NCI-H1105 (cell line): ENCODE results near the gene CDCA4.
"Not testable (repeated sequence)": the region's sequence is repeated elsewhere in the genome, so short reads cannot be mapped to it uniquely, and the experiment has no call there.

Experiments used
- DNase-seq: peaks from one replicate; lab custom pipeline; 2025; lab: John Stamatoyannopoulos, UW

CDCA4 gene

DNA sequence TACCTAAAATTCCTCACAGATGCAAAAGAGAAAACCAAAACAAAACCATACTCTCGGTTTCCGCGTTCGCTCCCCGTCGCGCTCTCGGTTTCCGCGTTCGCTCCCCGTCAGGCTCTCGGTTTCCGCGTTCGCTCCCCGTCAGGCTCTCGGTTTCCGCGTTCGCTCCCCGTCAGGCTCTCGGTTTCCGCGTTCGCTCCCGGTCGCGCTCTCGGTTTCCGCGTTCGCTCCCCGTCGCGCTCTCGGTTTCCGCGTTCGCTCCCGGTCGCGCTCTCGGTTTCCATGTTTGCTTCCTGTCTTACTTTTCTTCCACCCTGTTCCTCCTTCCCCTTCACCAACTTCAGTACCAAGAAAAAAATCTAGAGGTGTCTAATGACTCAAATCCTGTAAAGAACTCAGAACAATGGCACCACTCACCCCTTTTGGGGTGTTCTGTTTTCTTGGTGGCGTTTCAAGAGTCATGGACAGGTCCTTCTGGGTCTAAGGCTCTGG lies 12.6 kb upstream of the CDCA4 start:
- not testable (repeated sequence) for DNase-seq

DNA sequence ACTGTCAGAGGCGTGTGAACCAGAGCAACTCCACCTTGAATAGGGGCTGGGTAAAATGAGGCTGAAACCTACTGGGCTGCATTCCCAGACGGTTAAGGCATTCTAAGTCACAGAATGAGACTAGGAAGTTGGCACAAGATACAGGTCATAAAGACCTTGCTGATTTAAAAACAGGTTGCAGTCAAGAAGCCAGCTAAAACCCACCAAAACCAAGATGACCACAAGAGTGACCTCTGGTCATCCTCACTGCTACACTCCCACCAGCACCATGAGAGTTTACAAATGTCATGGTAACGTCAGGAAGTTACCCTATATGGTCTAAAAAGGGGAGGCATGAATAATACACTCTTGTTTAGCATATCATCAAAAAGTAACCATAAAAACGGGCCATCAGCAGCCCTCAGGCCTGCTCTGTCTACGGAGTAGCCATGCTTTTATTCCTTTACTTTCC lies 11.6 kb upstream of the CDCA4 start:
- not testable (repeated sequence) for DNase-seq

DNA sequence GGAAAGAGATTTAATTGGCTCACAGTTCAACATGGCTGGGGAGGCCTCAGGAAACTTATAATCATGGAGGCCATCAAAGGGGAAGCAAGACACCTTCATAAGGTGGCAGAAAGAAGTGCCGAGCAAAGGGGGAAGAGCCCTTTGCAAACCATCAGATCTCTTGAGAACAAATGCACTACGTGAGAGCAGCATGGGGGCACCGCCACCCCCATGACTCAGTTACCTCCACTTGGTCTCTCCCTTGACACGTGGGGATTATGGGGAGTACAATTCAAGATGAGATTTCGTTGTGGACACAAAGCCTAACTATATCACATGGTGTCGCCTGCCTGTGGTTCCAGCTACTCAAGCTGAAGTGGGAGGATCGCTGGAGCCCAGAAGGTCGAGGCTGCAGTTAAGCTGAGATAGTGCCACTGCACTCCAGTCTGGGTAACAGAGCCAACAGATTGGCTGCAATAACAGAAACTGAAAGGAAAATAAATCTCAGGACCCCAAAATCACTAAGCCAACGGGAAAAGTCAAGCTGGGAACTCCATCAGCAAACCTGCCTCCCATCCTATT lies 10.0 kb upstream of the CDCA4 start:
- DNase-seq: no peak

DNA sequence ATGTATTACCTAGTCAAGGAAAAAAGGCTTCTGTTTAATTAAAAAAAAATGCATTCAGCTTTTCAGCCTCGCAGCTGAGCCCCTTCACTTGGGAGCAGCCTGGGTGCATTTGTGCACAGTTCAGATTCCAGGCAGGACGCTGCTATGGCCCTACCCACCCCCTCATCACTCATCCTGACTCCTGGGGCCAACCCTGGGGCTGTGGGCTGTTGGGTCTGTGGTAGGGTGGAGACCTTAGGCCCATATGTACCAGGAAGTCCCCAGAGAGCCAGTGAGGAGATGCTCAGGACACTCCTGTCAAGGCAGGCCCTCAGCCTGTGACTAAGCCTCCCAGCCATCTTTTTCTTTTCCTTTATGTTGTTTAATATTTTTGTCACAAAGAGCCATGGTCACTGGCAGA lies 9.3 kb upstream of the CDCA4 start:
- DNase-seq: no peak

DNA sequence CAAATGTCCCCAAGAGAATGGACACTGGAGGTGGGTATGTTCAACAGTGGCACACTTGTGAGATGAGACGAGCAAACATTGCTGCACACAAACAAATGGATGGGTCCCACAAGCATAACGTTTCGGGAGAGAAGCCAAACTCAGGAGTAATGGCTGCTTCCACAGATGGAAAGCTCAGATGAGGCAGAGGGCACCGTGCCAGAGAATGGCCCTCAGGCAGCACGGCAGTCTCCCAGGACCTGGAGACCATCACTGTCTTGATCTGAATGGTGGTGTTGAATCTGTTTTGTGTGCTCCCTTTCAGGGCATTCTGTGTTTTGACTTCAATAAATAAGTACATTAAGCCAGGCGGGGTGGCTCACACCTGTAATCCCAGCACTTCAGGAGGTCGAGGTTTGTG lies 8.5 kb upstream of the CDCA4 start:
- no peak for DNase-seq

DNA sequence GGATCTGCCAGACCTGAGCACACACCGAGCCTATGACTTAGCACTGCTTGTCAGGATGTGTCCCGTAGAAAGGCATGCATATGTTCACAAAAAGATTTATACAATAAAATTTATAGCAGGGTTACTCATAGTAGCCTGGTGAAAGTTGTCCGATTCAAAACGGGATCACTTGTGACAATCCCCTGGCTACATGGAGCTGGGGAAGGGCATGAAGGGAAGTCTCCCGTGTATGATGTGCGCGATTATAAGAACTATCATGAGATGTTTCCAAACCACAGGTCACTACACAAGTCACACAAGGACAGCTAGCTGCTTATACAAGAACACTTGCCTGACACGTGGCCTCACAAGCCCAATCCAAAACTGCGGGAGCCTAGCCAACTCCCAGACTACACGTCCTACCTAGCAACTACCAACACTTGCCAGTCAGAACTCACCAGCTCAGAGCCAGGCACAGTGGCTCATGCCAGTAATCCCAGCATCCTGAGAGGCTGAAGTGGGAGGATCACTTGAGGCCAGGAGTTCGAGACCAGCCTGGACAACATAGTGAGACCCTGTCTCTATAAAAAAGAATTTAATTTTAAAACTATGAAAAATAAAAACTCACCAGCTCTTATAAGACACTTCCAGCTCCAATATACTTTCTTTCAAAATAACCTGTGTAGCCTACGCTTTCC lies 7.5 kb upstream of the CDCA4 start:
- no peak for DNase-seq

DNA sequence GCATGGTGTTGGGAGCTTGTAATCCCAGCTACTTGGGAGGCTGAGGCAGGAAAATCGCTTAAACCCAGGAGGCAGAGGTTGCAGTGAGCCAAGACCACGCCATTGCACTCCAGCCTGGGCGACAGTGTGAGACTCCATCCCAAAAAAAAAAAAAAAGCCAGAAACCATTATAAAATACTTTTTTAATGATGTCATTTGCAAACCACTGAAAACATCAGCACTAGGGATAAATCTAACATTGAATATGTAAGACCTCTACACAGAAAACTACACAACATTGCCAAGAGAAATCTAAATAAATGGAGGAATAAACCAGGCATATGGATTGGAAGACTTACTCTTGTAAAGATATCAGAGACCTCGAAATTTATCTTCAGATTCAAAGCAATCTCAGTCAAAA lies 6.8 kb upstream of the CDCA4 start:
- not testable (repeated sequence) for DNase-seq

DNA sequence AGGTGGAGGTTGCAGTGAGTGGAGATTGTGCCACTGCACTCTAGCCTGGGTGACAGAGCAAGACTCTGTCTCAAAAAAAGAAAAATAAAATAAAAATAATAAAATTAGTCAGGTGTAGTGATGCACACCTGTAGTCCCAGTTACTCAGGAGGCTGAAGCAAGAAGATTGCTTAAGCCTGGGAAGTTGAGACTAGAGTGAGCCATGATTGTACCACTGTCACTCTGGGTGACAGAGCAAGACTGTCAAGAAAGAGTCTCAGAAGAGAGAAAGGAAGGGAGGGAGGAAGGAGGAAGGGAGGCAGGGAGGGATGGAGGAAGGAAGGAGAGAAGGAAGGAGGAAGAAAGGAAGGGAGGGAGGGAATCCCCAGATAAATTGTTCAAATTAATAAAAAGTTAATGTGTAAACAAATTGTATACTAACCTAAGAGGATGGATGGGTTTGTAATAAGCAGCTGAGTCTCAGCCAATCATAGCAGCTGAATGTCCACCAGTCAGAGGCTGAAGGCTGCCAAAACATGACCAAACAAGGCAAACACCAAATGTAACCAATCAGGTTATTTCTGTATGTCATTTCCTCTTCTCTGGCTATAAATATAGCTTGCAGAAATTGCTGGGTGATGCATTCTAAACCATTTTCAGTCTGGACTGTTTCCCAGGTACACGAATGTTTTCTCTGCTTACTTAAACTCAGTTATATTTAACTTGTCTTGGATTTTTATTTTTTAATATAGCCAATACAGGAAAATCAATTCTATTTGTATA lies 6.1 kb upstream of the CDCA4 start:
- DNase-seq: no peak

DNA sequence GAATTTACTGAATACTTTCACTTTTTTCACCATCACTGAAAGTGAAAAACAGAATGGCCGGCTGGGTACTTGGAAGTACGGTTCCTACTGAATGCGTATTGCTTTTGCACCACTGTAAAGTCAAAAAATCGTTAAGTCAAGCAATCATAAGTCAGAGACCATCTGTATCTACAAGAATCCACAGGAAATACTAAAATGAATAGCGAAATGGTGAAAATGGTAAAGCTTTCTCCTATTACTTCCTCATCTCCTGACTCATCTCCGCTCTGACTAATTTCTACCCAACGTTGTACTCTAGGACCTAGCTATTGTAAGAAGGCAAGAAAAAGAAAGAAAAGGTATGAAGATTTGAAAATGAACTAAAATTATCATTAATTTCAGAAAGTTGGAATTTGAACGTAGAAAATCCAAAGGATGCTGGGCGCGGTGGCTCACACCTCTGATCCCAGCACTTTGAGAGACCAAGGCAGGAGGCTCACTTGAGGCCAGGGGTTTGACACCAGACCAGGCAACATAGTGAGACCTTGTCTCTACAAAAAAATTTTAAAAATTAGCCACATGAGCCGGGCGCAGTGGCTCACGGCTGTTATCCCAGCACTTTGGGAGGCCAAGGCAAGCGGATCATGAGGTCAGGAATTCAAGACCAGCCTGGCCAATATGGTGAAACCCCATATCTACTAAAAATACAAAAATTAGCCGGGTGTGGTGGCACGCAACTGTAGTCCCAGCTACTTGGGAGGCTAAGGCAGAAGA lies 5.3 kb upstream of the CDCA4 start:
- DNase-seq: no peak

DNA sequence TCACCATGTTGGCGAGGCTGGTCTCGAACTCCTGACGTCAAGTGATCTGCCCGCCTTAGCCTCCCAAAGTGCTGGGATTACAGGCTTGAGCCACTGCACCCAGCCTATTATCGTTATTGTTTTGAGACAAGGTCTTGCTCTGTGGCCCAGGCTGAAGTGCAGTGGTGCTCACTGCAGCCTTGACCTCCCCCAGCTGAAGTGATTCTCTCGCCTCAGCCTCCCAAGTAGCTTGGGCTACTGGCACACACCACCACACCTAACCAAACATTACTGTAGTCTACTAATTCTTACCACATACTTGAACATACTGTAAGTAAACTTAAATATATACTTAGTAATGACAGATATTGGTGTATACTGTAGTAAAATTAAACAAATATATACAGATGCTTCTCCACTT lies 4.5 kb upstream of the CDCA4 start:
- DNase-seq: no peak

DNA sequence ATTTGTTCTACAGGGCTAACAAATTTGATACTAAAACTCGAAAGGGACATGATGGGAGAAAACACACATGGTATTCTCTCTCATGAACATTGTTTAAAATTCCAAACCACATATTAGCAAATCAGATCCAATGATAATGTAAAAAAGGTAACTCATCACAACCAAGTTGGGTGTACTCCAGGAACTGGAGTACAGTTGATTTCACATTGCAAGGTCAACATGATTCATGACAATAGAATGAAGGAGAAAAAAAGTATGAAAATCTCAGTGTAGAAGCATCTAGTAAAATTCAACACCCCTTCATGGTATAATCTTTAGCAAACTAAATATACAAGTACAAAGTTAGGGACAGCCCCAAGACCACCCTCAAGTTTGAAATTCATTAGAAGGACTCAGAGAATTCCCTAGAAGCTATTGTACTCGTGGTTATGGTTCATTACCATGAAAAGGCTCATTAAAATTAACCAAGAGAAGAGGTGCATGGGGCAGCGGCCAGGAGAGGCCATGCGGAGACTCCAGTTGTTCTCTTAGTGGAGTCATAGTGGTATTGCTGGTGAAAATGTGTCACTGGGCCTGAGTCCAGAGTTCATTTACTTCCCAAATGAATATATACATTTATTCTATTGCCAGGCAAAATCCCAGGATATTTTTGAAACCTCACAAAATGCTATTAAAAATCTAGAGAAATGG lies 3.1 kb upstream of the CDCA4 start:
- DNase-seq: no peak

DNA sequence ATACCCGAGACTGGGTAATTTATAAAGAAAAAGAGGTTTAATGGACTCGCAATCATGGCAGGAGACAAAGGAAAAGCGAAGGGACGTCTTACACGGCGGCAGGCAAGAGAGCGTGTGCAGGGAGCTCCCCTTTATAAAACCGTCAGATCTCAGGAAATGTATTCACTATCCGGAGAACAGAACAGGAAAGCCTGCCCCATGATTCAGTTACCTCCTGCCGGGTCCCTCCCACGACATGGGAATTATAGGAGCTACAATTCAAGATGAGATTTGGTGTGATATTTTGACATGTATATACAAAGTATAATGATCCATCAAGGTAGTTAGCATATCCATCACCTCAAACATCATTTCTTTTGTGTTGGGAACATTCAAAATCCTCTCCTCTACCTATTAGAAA lies 2.3 kb upstream of the CDCA4 start:
- DNase-seq: no peak

DNA sequence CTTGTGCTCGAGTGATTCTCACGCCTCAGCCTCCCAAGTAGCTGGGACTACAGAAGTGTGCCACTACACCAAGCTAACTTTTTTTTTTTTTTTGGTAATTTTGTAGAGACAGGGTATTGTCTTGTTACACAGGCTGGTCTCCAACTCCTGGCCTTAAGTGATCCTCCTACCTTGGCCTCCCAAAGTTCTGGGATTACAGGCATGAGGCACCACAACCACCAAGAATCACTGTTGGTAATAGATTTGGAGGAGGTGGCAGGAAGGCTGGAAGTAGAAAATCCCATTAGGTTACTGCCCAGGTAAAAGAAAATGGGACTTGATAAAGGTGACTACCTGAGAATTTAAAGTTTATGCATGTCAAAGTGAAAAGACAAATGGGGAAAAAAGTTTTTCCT lies 1.4 kb upstream of the CDCA4 start:
- DNase-seq: no peak

DNA sequence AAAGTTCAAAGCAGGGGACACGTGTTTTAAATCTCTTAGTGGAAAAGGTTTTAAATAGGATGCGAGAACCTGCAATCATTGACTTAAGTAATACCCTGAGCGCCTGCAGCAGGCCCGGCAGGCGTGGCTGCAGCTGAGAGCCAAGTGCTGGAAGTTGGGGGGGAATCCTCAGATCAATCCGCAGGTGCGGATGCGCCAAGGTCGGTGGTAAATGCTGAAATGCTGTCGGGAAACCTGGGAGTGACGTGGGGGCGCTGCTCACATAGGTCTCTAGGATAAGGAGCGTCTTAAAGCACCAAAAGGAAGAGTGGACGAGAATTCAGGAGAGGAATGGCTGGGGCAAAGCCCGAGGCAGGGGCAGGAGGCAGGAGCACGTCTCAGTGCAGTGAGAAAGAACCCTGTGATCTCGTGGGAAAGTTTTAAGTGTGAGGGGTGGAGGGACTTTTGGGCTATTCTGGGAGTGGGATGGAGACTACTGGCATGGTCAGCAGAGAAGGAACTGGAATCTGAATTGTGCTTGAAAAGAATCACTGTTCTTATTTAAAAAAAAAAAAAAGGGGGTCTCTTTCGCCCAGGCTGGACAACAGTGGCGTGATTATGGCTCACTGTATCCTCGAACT lies 883 bp upstream of the CDCA4 start:
- DNase-seq: peak; percentile 50

DNA sequence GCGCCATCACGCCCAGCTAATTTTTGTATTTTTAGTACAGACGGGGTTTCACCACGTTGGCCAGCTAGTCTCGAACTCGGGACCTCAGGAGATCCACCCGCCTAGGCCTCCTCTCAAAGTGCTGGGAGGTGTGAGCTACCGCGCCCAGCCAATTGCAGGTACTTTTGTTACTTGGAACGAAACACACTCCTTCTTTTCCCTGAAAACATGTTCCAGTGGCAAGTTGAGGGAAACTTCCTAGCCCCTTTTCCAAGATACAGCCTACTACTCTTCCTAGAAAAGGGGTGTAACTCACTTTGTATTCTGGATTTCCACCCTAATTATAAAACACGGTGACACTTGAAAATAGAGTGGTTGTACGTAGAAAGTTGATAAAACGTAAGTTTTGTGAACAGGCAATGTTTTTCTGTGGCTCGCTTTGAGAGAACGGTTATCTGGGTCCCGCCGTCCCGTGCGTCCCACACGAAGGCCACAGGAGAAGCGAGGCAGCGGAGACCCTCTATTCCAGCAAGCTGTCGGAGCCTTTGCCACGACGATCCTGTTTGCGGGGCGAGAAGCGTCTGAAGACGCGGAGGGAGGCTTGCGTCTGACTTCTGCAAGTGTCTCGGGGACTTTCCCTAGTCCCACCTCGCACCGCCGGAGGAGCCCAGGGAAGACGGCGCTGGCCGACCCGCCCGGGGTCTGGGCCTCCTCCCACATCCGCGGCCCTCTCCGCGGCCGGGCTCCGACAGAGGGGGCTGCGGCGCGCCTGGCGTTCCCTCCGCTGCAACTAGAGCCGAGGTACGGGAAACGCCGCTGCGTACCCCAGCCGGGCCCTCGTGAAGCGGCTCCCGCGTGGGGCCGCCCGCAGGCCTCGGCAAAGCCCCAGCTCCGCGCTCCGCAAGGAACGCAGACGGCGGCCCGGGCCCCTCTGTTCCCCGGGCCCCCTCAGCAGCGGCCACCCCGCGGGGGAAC lies 745 bp downstream of the CDCA4 start:
- no peak for DNase-seq

DNA sequence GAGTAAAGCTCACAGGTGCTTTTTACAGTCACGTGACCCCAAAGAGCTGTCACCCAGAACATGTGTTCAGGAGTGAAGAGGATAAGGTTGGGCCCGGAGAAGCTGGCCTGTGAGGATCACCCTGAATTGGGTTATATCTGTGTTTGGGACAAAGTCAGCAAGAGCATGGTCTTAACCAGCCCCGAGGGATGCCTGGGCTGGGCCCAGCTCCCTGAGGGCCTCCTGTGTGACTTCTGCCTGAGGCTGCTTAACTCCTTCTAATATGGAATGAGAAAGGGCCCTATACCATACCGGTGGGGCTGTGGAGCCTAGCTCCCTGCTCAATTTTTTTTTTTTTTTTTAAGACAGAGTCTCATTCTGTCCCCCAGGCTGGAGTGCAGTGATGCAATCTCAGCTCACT lies 2.5 kb downstream of the CDCA4 start:
- no peak for DNase-seq

DNA sequence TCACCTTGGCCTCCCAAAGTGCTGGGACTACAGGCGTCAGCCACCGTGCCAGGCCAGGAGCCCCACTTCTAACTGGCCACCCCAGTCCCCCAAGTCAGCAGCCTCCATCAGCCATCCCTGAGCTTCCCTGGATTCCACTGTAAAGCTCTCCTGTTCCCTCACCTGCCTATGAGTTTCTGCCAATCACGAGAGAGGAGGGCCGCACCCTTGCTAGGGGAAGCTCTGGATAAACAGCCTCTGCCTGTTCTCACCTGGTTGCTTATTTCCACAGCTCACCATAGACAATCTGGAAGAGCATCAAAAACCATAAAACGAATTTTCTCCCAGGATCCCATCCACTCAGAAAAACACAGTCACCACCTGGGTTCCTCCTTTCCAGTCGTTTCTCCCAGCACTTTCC lies 5.0 kb downstream of the CDCA4 start:
- no peak for DNase-seq

DNA sequence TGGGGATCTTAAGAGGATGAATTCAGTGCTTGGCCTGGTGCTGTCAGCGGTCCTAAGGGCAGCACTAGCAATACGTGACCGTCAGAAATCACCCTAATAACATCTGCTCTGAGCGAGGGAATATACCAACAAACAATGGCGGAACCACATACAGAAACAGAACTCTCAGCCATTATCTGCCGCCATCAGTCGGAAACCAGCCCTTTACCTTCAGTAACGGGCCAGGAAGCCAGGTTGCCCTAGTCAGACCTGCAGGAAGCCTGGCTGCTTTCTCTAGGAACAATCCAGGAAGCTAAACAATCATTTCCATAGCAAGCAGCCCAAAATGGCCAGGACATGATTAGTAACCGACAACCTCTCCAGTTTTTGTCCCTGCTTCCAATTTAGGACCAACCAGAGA lies 5.6 kb downstream of the CDCA4 start:
- no peak for DNase-seq

DNA sequence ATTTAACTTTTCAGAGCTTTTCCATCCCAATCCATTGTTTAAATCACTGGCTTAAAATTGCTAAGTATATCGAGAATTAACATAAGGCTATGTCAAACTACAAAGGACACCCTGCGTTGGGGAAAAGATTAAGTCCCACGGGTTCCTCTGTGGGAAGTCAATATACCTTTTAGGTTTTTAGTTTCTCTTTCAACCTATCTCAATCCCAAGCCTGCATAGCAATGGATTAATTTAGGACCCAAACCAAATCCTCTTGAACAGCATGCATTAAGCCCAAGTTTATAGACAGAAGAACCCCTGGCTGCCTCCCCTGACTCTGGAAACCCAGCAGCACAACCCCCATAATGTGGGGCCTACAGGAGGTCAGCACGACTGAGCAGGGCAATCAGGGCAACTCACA lies 6.3 kb downstream of the CDCA4 start:
- DNase-seq: no peak

DNA sequence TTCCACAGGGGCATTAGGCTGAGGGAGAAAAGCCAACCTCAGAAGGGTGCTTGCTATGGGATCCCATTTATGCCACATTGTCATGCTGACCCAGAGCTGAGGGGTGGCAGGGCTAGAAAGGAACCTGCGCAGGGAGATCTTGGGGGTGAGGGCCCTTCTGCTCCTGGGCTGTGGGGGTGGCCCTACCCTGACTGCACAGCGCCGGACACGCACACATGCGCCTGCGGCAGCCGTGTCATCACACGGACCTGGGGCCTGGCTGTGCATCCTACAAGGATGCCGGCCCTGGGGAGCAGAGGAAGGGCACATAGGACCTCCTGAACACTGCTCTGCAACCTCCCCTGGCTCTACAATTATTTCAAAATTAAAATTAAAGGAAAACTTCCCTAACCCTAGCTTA lies 6.9 kb downstream of the CDCA4 start:
- no peak for DNase-seq
